ENCODE data around the gene ADCY1. TPM values are rescaled to one million over a fixed set of nuclear protein-coding genes. Genes with fewer than 3 reads are reported as not detected.
"Not testable (repeated sequence)": the region's sequence is repeated elsewhere in the genome, so short reads cannot be mapped to it uniquely, and the experiment has no call there.

Gene ADCY1
- polyA plus RNA-seq, 1 donor, result 1.4 TPM

GRCh38 chr7:45762225-45762994 lies 188.2 kb downstream of the ADCY1 start:
- H3K4me1 ChIP-seq (ENCODE audit: control insufficient read depth, insufficient read depth, low read length); H3K4me3 ChIP-seq (ENCODE audit: low read length); H3K27me3 ChIP-seq (ENCODE audit: control insufficient read depth, insufficient read depth, low read length); H3K9me3 ChIP-seq (ENCODE audit: control insufficient read depth, low read depth, low read length); H3K36me3 ChIP-seq (ENCODE audit: control insufficient read depth, insufficient read depth, low read length); DNase-seq; H3K27ac ChIP-seq (ENCODE audit: low read length): not testable (repeated sequence)
- 75% methylated on average over 2 of the region's 3 CpGs for WGBS (ENCODE audit: insufficient coverage, low lambda C conversion rate)

GRCh38 chr7:45768516-45769394 lies 194.6 kb downstream of the ADCY1 start:
- H3K27ac ChIP-seq (ENCODE audit: low read length), result peak overlapping the region; percentile 81
- not testable (repeated sequence) for H3K27me3 ChIP-seq (ENCODE audit: control insufficient read depth, insufficient read depth, low read length); H3K9me3 ChIP-seq (ENCODE audit: control insufficient read depth, low read depth, low read length); H3K4me1 ChIP-seq (ENCODE audit: control insufficient read depth, insufficient read depth, low read length); H3K36me3 ChIP-seq (ENCODE audit: control insufficient read depth, insufficient read depth, low read length)
- peak overlapping the region; percentile 68 for H3K4me3 ChIP-seq (ENCODE audit: low read length)
- WGBS (ENCODE audit: insufficient coverage, low lambda C conversion rate), result no CpG with 5 or more reads among the region's 72 CpGs
- DNase-seq, result peak; percentile 99

- DNase-seq, result not testable (repeated sequence)
- H3K4me3 ChIP-seq (ENCODE audit: low read length), result peak overlapping the region; percentile 68
Measured at GRCh38 chr7:45769626-45770025, 195.5 kb downstream of the ADCY1 start.

More at GRCh38 chr7:45769626-45770025, 195.5 kb downstream of the ADCY1 start:
- H3K4me1 ChIP-seq (ENCODE audit: control insufficient read depth, insufficient read depth, low read length); H3K27me3 ChIP-seq (ENCODE audit: control insufficient read depth, insufficient read depth, low read length); H3K36me3 ChIP-seq (ENCODE audit: control insufficient read depth, insufficient read depth, low read length); H3K9me3 ChIP-seq (ENCODE audit: control insufficient read depth, low read depth, low read length): not testable (repeated sequence)
- WGBS (ENCODE audit: insufficient coverage, low lambda C conversion rate), result no CpG with 5 or more reads among the region's 20 CpGs
- peak overlapping the region; percentile 81 for H3K27ac ChIP-seq (ENCODE audit: low read length)
